ENCODE measurements around the gene XNDC1N.

XNDC1N gene, protein sequence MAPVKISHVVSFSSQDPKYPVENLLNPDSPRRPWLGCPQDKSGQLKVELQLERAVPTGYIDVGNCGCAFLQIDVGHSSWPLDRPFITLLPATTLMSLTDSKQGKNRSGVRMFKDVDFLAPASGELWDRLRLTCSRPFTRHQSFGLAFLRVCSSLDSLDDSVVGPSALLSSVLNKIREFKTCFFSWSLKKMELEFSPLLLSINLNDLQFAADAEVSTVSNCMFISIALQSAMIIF

GRCh38 chr11:71927820-71928736 is at the start of gene XNDC1N:
XNDC1N (minus strand) TSS chr11:71928594; CDS start chr11:71923353, 5,241 bp downstream.
- no peak for TF ChIP-seq CTCF (conservative IDR thresholded peaks at IDR 0.05; ENCODE audit: low read depth, low read length)
- H3K4me1 ChIP-seq (ENCODE audit: low read depth, poor library complexity, severe bottlenecking) = peaks cover 27% of the 10 kb centered on the region

GRCh38 chr11:71977743-71978418 is 49.5 kb upstream of the XNDC1N start:
- H3K79me2 ChIP-seq (ENCODE audit: insufficient read depth, low read depth) = no peaks in the 10 kb centered on the region
- H3K9ac ChIP-seq = no peak overlapping the region
- no peaks in the 10 kb centered on the region for H3K4me1 ChIP-seq (ENCODE audit: low read depth, poor library complexity, severe bottlenecking)
- H3K36me3 ChIP-seq (ENCODE audit: insufficient read depth) = no peaks in the 10 kb centered on the region; the same call in 1 of the 2 replicates
- no peaks in the 10 kb centered on the region for H3K27me3 ChIP-seq (ENCODE audit: insufficient read depth, low read depth)
- TF ChIP-seq CTCF (conservative IDR thresholded peaks at IDR 0.05; ENCODE audit: low read depth, low read length) = peak; percentile 87
- H2AFZ ChIP-seq (ENCODE audit: low read depth) = no peak overlapping the region
- no peak overlapping the region for H3K4me3 ChIP-seq (IDR thresholded peaks at IDR 0.05; ENCODE audit: insufficient read depth, low read depth, low read length)
- H3K4me2 ChIP-seq = no peak overlapping the region
- no peak overlapping the region for H3K27ac ChIP-seq
- H4K20me1 ChIP-seq (ENCODE audit: insufficient read depth) = no peaks in the 10 kb centered on the region

More at GRCh38 chr11:71927820-71928736, at the start of gene XNDC1N:
- Histone ChIP-seq H3K4me2 (peak within 1 kb of the TSS; percentile 100), H3K27me3 (ENCODE audit: insufficient read depth, low read depth) (no peaks in the 10 kb centered on the region), H3K79me2 (ENCODE audit: insufficient read depth, low read depth) (peaks cover 42% of the 10 kb centered on the region), H3K4me3 (IDR thresholded peaks at IDR 0.05; ENCODE audit: insufficient read depth, low read depth, low read length) (no peak within 1 kb of the TSS), H3K9ac (peak within 1 kb of the TSS; percentile 87), H3K27ac (peak within 1 kb of the TSS; percentile 88), H3K36me3 (ENCODE audit: insufficient read depth) (0 out of 2 replicates have a peak, but pooled peaks cover 6% of the 10 kb centered on the region), H4K20me1 (ENCODE audit: insufficient read depth) (no peaks in the 10 kb centered on the region), H2AFZ (ENCODE audit: low read depth) (peak within 1 kb of the TSS; percentile 92)

- H3K4me1 ChIP-seq (ENCODE audit: low read depth, poor library complexity, severe bottlenecking) = no peaks in the 10 kb centered on the region
- no peaks in the 10 kb centered on the region for H4K20me1 ChIP-seq (ENCODE audit: insufficient read depth)
- no peaks in the 10 kb centered on the region for H3K79me2 ChIP-seq (ENCODE audit: insufficient read depth, low read depth)
- H3K4me3 ChIP-seq (IDR thresholded peaks at IDR 0.05; ENCODE audit: insufficient read depth, low read depth, low read length) = no peak overlapping the region
- H3K27me3 ChIP-seq (ENCODE audit: insufficient read depth, low read depth) = no peaks in the 10 kb centered on the region
- H3K36me3 ChIP-seq (ENCODE audit: insufficient read depth) = no peaks in the 10 kb centered on the region; the same call in 1 of the 2 replicates
- no peak overlapping the region for H3K4me2 ChIP-seq
- no peak overlapping the region for H3K27ac ChIP-seq
- TF ChIP-seq CTCF (conservative IDR thresholded peaks at IDR 0.05; ENCODE audit: low read depth, low read length) = no peak
- H3K9ac ChIP-seq = no peak overlapping the region
- H2AFZ ChIP-seq (ENCODE audit: low read depth) = no peak overlapping the region
Observed at GRCh38 chr11:71977090-71977489, 48.7 kb upstream of the XNDC1N start.

- Histone ChIP-seq H3K4me2 (no peak overlapping the region), H2AFZ (ENCODE audit: low read depth) (no peak overlapping the region), H4K20me1 (ENCODE audit: insufficient read depth) (no peaks in the 10 kb centered on the region), H3K4me1 (ENCODE audit: low read depth, poor library complexity, severe bottlenecking) (no peaks in the 10 kb centered on the region), H3K79me2 (ENCODE audit: insufficient read depth, low read depth) (no peaks in the 10 kb centered on the region), H3K27me3 (ENCODE audit: insufficient read depth, low read depth) (no peaks in the 10 kb centered on the region), H3K4me3 (IDR thresholded peaks at IDR 0.05; ENCODE audit: insufficient read depth, low read depth, low read length) (no peak overlapping the region), H3K27ac (no peak overlapping the region), H3K9ac (no peak overlapping the region), H3K36me3 (ENCODE audit: insufficient read depth) (no peaks in the 10 kb centered on the region; the same call in 1 of the 2 replicates)
- no peak for TF ChIP-seq CTCF (conservative IDR thresholded peaks at IDR 0.05; ENCODE audit: low read depth, low read length)
Observed at GRCh38 chr11:71976551-71976950, 48.2 kb upstream of the XNDC1N start.
